Activated B cell treated with CpG ODN at 0.5 μM for 24 hours (primary cell): Measurements from ENCODE around the gene HOXD9. TPM values are rescaled to one million over a fixed set of nuclear protein-coding genes. Genes with fewer than 3 reads are reported as not detected.

ENCODE experiments used
- ATAC-seq: fragments of 200-7000 bp; cut with Tn5 transposase; one replicate; pipeline ENCODE4 v1.10.0; 2021; ENCODE audit warnings: low read depth, mild to moderate bottlenecking, moderate library complexity
- CTCF ChIA-PET: fragments of 350-600 bp; sonication (Branson Sonifier 250); formaldehyde crosslinking; loops from one replicate; lab custom pipeline; 2021; ENCODE audit warnings: antibody characterized with exemption; lab: Charles Lee
- POLR2A ChIA-PET: fragments of 350-600 bp; sonication (Branson Sonifier 250); formaldehyde crosslinking; loops from one replicate; lab custom pipeline; 2021; ENCODE audit warnings: antibody characterized with exemption; lab: Charles Lee
- DNase-seq: peaks from one replicate; pipeline ENCODE4 v3.0.0; 2022
- H3K27ac Mint-ChIP-seq: one replicate; pipeline ENCODE4 v1.8.0; 2020; ENCODE audit warnings: mixed read lengths
- H3K27me3 Mint-ChIP-seq: one replicate; pipeline ENCODE4 v1.8.0; 2021; ENCODE audit warnings: mixed read lengths
- H3K36me3 Mint-ChIP-seq: one replicate; pipeline ENCODE4 v1.8.0; 2021; ENCODE audit warnings: low read depth, mixed read lengths
- H3K4me1 Mint-ChIP-seq: one replicate; pipeline ENCODE4 v1.8.0; 2021; ENCODE audit warnings: mixed read lengths
- H3K4me3 Mint-ChIP-seq: one replicate; pipeline ENCODE4 v1.8.0; 2020; ENCODE audit warnings: mild to moderate bottlenecking, mixed read lengths
- H3K9me3 Mint-ChIP-seq: one replicate; pipeline ENCODE4 v1.8.0; 2020; ENCODE audit warnings: mixed read lengths
- intact Hi-C: fragments of 100-400 bp; cut with micrococcal nuclease; formaldehyde crosslinking; loops from one replicate; pipeline ENCODE4 v1.15.1; 2024
- total RNA-seq: library from RNA; stranded (reverse); gene quantifications from 2 replicates; pipeline ENCODE4 v1.2.3, GENCODE V29; 2022
- TF ChIP-seq, protein P1 (sequence below): fragments of 200-600 bp; IDR thresholded peaks from one replicate; pipeline ENCODE4 v1.8.0; 2022; ENCODE audit warnings: antibody characterized with exemption, mild to moderate bottlenecking

Gene HOXD9
- total RNA-seq, 1 donor from 2014 or later, result not detected

DNA sequence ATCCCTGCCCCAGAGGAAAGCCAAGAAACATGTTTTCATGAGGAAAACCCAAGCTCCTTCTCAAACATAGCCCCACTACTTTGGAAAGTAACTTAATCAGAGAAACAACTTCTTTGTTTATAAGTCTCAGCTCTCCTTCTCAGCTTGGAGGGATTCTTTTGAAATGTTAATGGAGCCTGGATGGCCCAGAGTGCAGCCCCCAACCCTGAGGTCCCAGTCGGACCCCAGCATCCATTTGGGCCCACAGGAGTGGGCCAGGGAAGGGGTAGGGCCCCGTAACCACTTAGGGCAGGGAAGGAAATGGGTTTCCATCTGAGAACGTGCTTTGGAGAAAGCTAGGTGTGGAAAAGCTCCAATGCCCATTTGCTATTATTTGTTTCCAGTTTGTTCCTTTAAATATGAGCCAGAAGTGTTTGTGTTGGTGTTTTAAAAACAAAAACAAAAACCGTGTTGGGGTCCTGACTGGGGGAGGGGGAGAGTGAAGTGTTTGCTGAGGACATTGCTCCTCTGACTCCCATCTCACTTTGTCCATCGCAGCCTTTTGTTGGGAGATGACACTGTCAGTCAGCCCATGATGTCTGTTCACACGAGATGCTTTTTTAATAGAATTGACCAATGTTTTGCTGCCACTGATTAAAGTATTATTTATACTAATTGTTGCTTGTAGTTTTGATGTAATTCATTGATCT lies 33.0 kb downstream of the HOXD9 start:
- ChIA-PET CTCF (interaction anchor here (1.6 kb wide), 1 partner anchor 300 kb away, joined by 3 read pairs; no protein-coding TSS in a partner anchor), POLR2A (no interaction called here)
- no peaks in the 10 kb centered on the region for H3K36me3 Mint-ChIP-seq
- no peak for ATAC-seq
- no peak overlapping the region for H3K4me3 Mint-ChIP-seq
- intact Hi-C loops, result loop anchor here (2.0 kb wide), 1 partner anchor 23 kb away; no protein-coding TSS in a partner anchor
- H3K27me3 Mint-ChIP-seq, result peaks cover 52% of the 10 kb centered on the region
- TF ChIP-seq, protein P1, sequence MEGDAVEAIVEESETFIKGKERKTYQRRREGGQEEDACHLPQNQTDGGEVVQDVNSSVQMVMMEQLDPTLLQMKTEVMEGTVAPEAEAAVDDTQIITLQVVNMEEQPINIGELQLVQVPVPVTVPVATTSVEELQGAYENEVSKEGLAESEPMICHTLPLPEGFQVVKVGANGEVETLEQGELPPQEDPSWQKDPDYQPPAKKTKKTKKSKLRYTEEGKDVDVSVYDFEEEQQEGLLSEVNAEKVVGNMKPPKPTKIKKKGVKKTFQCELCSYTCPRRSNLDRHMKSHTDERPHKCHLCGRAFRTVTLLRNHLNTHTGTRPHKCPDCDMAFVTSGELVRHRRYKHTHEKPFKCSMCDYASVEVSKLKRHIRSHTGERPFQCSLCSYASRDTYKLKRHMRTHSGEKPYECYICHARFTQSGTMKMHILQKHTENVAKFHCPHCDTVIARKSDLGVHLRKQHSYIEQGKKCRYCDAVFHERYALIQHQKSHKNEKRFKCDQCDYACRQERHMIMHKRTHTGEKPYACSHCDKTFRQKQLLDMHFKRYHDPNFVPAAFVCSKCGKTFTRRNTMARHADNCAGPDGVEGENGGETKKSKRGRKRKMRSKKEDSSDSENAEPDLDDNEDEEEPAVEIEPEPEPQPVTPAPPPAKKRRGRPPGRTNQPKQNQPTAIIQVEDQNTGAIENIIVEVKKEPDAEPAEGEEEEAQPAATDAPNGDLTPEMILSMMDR, result no peak
- H3K27ac Mint-ChIP-seq, result no peak overlapping the region
- peaks cover 3% of the 10 kb centered on the region for H3K4me1 Mint-ChIP-seq
- no peak for DNase-seq
- H3K9me3 Mint-ChIP-seq, result no peaks in the 10 kb centered on the region

DNA sequence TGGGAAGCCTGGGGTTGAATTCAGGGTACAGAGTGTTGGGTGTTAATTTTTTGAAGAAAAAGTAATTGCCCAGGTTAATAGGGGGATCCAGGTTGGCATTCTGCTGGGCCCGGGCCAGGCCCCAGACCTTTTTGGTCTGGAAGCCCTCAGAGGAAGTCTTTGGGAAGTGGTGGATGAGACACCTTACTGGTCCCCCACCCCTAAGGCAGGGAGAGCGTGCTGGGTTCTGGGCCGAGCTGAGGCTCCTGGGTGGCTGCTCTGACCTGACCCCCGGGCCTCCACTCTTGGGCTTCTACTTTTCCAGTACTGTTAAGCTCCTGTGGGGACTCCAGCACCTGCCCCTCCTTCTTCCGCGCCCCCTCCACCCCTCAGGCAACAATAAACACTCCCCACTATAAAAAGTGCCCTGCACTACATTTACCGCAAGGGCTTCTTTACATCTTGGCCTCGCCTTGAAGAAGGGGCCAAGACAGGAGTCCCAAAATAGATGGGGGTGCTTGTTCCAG lies 33.8 kb downstream of the HOXD9 start:
- Mint-ChIP-seq H3K4me3 (no peak overlapping the region), H3K36me3 (no peaks in the 10 kb centered on the region)
- no peak for DNase-seq

DNA sequence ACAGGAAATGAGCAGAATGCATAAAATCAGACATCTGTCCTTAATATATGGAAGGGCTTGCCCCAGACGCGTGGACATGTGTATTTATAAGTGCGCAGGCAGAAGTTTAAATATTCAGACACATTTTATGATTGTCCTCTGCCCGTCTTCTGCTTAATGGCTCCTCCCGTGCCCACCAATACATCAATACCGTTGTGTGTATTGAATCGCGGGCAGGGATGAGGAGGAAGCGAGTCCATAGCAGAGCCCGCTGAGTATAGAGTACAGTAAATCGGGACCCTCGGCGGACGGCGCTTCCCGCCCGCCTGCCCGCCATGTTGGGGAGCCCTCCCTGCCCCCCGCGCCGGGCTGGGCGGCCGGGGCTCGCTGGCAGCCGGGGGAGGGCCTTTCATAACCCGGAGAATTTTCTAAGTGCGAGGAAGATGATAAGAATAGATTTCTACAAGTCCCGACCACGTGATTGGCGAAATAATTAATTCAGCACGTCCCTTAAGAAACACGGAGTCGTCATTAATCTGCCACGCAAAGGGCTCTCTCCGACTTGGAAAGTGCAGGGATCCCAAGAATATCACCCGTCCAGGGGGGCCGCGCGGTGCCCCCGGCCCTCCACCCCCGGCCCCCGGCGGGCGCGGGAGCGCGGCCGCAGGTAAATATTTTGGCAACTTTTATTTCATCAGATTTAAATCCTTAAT lies 34.4 kb downstream of the HOXD9 start, which contains the start of gene HOXD3:
HOXD3 (plus strand) TSS at position 501 of the 692 bp plus-strand sequence. CDS start 11,808 bp downstream, outside the sequence.
- Mint-ChIP-seq H3K36me3 (no peaks in the 10 kb centered on the region), H3K27me3 (peaks cover 54% of the 10 kb centered on the region), H3K27ac (no peak within 1 kb of the TSS), H3K4me3 (no peak within 1 kb of the TSS), H3K9me3 (no peaks in the 10 kb centered on the region), H3K4me1 (peaks cover 3% of the 10 kb centered on the region)
- ATAC-seq (no peak), DNase-seq (no peak)
- TF ChIP-seq, protein P1, result no peak
- POLR2A ChIA-PET, result no interaction called here
- intact Hi-C loops, result loop anchor here (2.0 kb wide), 1 partner anchor 24 kb away; no protein-coding TSS in a partner anchor
- CTCF ChIA-PET, result no interaction called here

More for the DNA sequence above, 33.8 kb downstream of the HOXD9 start:
- TF ChIP-seq, protein P1, result no peak
- ATAC-seq, result no peak
- ChIA-PET CTCF (no interaction called here), POLR2A (no interaction called here)
- H3K27me3 Mint-ChIP-seq, result peaks cover 51% of the 10 kb centered on the region
- H3K4me1 Mint-ChIP-seq, result peaks cover 3% of the 10 kb centered on the region
- no peak overlapping the region for H3K27ac Mint-ChIP-seq
- intact Hi-C loops, result loop anchor here (2.0 kb wide), 1 partner anchor 24 kb away; no protein-coding TSS in a partner anchor
- no peaks in the 10 kb centered on the region for H3K9me3 Mint-ChIP-seq

DNA sequence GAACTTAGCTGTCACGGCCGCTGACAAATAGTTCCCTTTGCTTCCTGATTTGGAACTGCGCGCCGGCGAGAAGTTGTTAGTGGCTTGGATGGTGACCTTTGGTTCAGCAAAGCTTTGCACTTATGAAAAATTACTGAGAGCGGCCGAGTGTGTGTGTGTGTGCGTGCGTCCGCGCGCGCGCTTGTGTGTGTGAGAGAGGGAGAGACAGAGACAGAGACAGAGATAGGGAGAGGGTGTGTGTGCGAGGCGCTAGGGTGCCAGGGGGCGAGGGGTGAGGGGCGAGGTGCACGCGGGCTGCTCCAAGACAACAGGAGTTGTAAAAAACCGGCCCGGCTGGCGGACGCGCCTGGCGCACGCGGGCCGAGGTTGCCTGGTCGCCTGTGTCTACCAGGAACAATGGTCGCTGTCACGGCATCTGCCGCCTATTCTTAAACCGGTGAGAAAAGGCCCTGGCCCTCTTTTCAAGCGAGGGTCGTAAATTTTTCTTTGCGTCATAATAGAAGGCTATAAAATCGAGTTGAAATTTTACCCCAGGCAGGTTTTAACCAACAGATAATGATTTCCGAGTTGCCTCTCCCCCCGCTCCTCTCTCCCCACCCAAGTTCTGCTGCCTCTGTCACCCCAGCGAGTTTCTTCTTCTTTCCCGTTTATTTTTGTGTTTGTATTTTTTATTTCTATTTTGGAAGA lies 35.1 kb downstream of the HOXD9 start:
- TF ChIP-seq, protein P1, result no peak
- ChIA-PET POLR2A (no interaction called here), CTCF (no interaction called here)
- H3K27ac Mint-ChIP-seq, result no peak overlapping the region
- H3K4me1 Mint-ChIP-seq, result peaks cover 3% of the 10 kb centered on the region
- no peak overlapping the region for H3K4me3 Mint-ChIP-seq
- DNase-seq, result no peak
- H3K36me3 Mint-ChIP-seq, result no peaks in the 10 kb centered on the region
- H3K9me3 Mint-ChIP-seq, result no peaks in the 10 kb centered on the region
- peaks cover 58% of the 10 kb centered on the region for H3K27me3 Mint-ChIP-seq
- intact Hi-C loops, result loop anchor here (2.0 kb wide), 2 partner anchors 25 to 79 kb away; no protein-coding TSS in a partner anchor
- no peak for ATAC-seq
